GM12865 (cell line): ENCODE data around the gene GRK6.

Experiments used
- DNase-seq: peaks from one replicate; pipeline ENCODE4 v3.0.0; 2010; ENCODE audit warnings: low read depth
- H3K4me3 ChIP-seq: 2 replicates; pipeline ENCODE4 v1.5.1; 2011; ENCODE audit warnings: mild to moderate bottlenecking, low read depth, low read length, control low read depth
- CTCF ChIP-seq: IDR thresholded peaks from 2 replicates; pipeline ENCODE4 v1.5.1; 2011; ENCODE audit warnings: low read length, control low read depth, low read depth, inconsistent platforms; ENCODE audit not compliant: insufficient read depth; ENCODE audit errors: missing control alignments

GRK6 gene

DNA sequence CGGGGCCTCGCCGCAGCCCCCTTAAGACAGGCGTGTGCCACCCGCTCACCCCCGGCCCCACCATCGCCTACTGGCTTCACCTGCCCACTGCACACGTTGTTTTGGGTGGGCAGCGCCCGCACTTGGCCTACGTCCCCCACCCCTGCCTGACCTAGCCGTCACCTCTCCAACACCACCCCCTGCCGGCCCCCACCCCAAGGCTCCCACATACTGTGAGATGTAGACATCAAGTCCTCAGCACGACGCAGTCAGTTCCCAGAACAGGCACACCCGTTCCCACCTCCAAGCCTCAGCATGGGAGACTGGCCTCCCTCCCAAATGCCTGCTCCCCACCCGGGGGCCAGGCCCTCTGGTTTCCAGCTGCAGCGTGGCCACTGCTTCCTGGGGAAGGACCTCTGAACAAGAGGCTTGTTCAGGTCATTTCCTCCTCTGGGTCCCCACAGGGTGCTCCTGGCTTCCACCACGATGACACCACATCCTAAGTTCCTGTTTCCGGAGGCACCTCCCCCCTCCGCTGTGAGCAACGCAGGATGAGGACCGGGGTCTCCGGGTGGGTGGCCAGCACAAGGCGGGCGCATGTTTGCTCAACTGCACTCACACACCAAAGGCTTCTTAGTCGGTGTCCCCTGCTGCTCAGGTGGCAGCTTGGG, 35.7 kb downstream of the GRK6 start:
- H3K4me3 ChIP-seq, result no peak overlapping the region
- DNase-seq, result no peak
- TF ChIP-seq CTCF, result no peak

DNA sequence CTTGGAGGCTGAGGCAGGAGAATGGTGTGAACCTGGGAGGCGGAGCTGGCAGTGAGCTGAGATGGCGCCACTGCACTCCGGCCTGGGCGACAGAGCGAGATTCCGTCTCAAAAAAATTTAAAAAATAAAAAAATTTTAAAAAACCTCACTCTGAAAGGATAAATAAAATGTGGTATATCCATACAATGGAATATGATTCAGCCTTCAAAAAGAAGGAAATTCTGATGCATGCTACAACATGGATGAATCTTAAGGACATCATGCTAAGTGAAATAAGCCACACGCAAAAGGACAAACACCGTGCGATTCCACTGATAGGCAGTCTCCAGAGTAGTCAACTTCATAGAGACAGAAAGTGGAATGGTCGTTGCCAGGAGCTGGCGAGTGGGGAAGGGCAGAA, 38.6 kb downstream of the GRK6 start:
- no peak for DNase-seq
- TF ChIP-seq CTCF, result no peak
- H3K4me3 ChIP-seq, result no peak overlapping the region

GRCh38 chr5:177466861-177467260, 40.4 kb downstream of the GRK6 start:
- H3K4me3 ChIP-seq, result no peak overlapping the region
- DNase-seq, result no peak
- no peak for TF ChIP-seq CTCF

GRCh38 chr5:177467436-177467835, 41.0 kb downstream of the GRK6 start:
- H3K4me3 ChIP-seq, result no peak overlapping the region
- no peak for TF ChIP-seq CTCF
- no peak for DNase-seq

GRCh38 chr5:177468329-177468684, 41.8 kb downstream of the GRK6 start:
- H3K4me3 ChIP-seq, result no peak overlapping the region
- no peak for DNase-seq
- TF ChIP-seq CTCF, result no peak

DNA sequence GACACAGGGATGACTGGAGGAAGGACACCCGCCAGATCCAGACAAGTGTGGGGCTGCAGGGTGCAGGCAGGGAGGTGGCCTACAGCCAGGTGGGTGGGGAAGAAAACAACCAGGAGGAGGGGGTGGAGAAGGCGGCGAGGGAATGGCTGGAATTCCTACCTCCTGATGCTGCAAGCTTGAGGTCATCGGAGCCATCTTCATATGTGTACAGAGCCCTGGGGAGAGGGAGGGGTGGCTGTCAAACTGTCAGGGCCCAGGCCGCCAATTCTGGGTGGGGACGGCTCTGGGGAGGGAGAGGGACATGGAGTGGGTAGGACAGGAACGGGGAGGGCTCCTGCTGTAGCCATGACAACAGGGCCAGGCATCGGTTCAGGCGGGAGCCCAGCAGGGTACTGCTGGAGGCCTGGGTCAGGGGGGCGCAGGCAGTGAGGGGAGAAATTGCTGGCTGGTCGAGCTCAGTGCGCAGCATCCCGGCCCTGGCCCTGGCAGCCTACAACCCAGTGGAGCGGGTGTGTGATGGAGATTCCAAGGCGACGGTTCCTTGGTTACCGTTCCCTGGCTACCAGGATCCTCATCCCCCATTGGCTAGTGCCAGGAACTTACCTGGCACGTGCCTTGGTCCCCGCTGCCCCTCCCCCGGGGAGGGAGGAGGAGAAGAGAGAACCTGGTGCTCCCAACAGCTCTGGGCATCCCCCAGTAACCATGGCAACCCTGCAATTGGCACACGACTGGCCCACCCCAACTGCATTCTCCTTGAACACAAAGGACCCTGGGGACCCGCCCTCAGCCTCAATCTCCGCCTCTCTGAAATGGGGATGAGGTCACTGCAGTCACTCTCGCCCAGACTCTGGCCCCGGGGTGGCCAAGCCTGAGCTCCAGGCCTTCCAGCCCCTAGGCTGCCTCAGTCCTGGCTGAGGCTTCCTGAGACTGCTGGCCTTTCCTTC, 42.5 kb downstream of the GRK6 start:
- H3K4me3 ChIP-seq, result no peak overlapping the region
- TF ChIP-seq CTCF, result no peak
- DNase-seq, result no peak
